Neural cell (in vitro differentiated cells): ENCODE measurements around the gene GNB1. TPM values are rescaled to one million over a fixed set of nuclear protein-coding genes. Genes with fewer than 3 reads are reported as not detected.

Experiments
- H2AFZ ChIP-seq: fragments of 200-600, 300-800 bp; sonication (generic), shearing (Covaris generic); 2 replicates; pipeline ENCODE4 v1.6.0; 2014; ENCODE audit warnings: low read depth, mild to moderate bottlenecking, antibody characterized with exemption, low read length, moderate library complexity
- H3F3A ChIP-seq: fragments of 200-600 bp; shearing (Covaris generic); 2 replicates; pipeline ENCODE4 v1.6.1; 2016; ENCODE audit warnings: mild to moderate bottlenecking, moderate library complexity, mixed read lengths, antibody characterized with exemption, low read length; ENCODE audit not compliant: insufficient read depth, poor library complexity, severe bottlenecking
- H3K27ac ChIP-seq: fragments of 200-600, 300-800 bp; sonication (generic), shearing (Covaris generic); 2 replicates; pipeline ENCODE4 v1.5.1; 2014; ENCODE audit warnings: mild to moderate bottlenecking, low read length, moderate library complexity
- H3K27me3 ChIP-seq: fragments of 300-800, 200-600 bp; sonication (generic), shearing (Covaris generic); 2 replicates; pipeline ENCODE4 v1.6.0; 2014; ENCODE audit warnings: mild to moderate bottlenecking, low read depth, low read length, moderate library complexity; ENCODE audit not compliant: insufficient read depth
- H3K36me3 ChIP-seq: fragments of 300-800, 200-600 bp; sonication (generic), shearing (Covaris generic); 2 replicates; pipeline ENCODE4 v1.5.1; 2014; ENCODE audit warnings: mild to moderate bottlenecking, antibody characterized with exemption, low read length, moderate library complexity; ENCODE audit not compliant: insufficient read depth
- H3K4me2 ChIP-seq: fragments of 300-800, 200-600 bp; sonication (generic), shearing (Covaris generic); 2 replicates; pipeline ENCODE4 v1.6.0; 2014; ENCODE audit warnings: mild to moderate bottlenecking, low read length
- H3K4me3 ChIP-seq: fragments of 300-800, 200-600 bp; sonication (generic), shearing (Covaris generic); 2 replicates; pipeline ENCODE4 v1.5.1; 2014; ENCODE audit warnings: mild to moderate bottlenecking, low read length, moderate library complexity
- H3K79me2 ChIP-seq: fragments of 200-600 bp; shearing (Covaris generic); replicated peaks from 2 replicates; pipeline ENCODE4 v1.6.0; 2014; ENCODE audit warnings: mild to moderate bottlenecking, low read length, moderate library complexity; ENCODE audit not compliant: insufficient read depth
- H3K9ac ChIP-seq: fragments of 300-800, 200-600 bp; sonication (generic), shearing (Covaris generic); 2 replicates; pipeline ENCODE4 v1.6.1; 2016; ENCODE audit warnings: mild to moderate bottlenecking, low read length, mixed read lengths
- H3K9me2 ChIP-seq: fragments of 200-600 bp; shearing (Covaris generic); 2 replicates; pipeline ENCODE4 v1.6.1; 2016; ENCODE audit warnings: mild to moderate bottlenecking, low read length, mixed read lengths; ENCODE audit not compliant: insufficient read depth
- H3K9me3 ChIP-seq: fragments of 200-600, 300-800 bp; sonication (generic), shearing (Covaris generic); 2 replicates; pipeline ENCODE4 v1.6.1; 2016; ENCODE audit warnings: mild to moderate bottlenecking, mixed run types, low read length, moderate library complexity, mixed read lengths
- H4K20me1 ChIP-seq: fragments of 200-600 bp; shearing (Covaris generic); 2 replicates; pipeline ENCODE4 v1.6.1; 2016; ENCODE audit warnings: mild to moderate bottlenecking, mixed run types; ENCODE audit not compliant: insufficient read depth
- CTCF ChIP-seq: fragments of 450-650 bp; IDR thresholded peaks from 2 replicates; pipeline ENCODE4 v1.5.1; 2014; ENCODE audit warnings: antibody characterized with exemption, mild to moderate bottlenecking, moderate library complexity; ENCODE audit not compliant: poor library complexity, severe bottlenecking
- EP300 ChIP-seq: fragments of 450-650 bp; conservative IDR thresholded peaks from 2 replicates; pipeline ENCODE4 v1.6.1; 2014; ENCODE audit warnings: antibody characterized with exemption, mild to moderate bottlenecking, moderate library complexity; ENCODE audit not compliant: poor library complexity, severe bottlenecking
- EZH2 ChIP-seq: fragments of 200-600, 300-800 bp; shearing (Covaris generic), sonication (generic); IDR thresholded peaks from 2 replicates; pipeline ENCODE4 v1.6.1; 2014; ENCODE audit warnings: antibody characterized with exemption, low read length, borderline replicate concordance, mild to moderate bottlenecking; ENCODE audit not compliant: insufficient read depth, poor library complexity, severe bottlenecking
- MXI1 ChIP-seq: fragments of 450-650 bp; conservative IDR thresholded peaks from 2 replicates; pipeline ENCODE4 v1.6.1; 2014; ENCODE audit warnings: antibody characterized with exemption, mild to moderate bottlenecking; ENCODE audit not compliant: poor library complexity, severe bottlenecking
- POLR2AphosphoS5 ChIP-seq: IDR thresholded peaks from 2 replicates; pipeline ENCODE4 v1.6.1; 2012
- RAD21 ChIP-seq: fragments of 450-650 bp; conservative IDR thresholded peaks from 2 replicates; pipeline ENCODE4 v1.6.1; 2014; ENCODE audit warnings: antibody characterized with exemption, mild to moderate bottlenecking, moderate library complexity
- REST ChIP-seq: IDR thresholded peaks from 2 replicates; pipeline ENCODE4 v1.6.1; 2012; ENCODE audit warnings: borderline replicate concordance
- SMC3 ChIP-seq: fragments of 450-650 bp; conservative IDR thresholded peaks from 2 replicates; pipeline ENCODE4 v1.6.1; 2014; ENCODE audit warnings: antibody characterized with exemption, mild to moderate bottlenecking, moderate library complexity; ENCODE audit not compliant: poor library complexity
- TAF1 ChIP-seq: IDR thresholded peaks from 2 replicates; pipeline ENCODE4 v1.6.1; 2012; ENCODE audit warnings: low read depth
- polyA plus RNA-seq: library from polyadenylated mRNA; depleted of rRNA; stranded (reverse); fragments of >200 nt; gene quantifications from 2 replicates; pipeline ENCODE4 v1.2.3, GENCODE V29; 2014

Gene GNB1
- polyA plus RNA-seq, 1 donor from 2014 or later: 325 TPM

GRCh38 chr1:1846386-1846918 lies 44.4 kb downstream of the GNB1 start:
- no peaks in the 10 kb centered on the region for H3K36me3 ChIP-seq
- no peaks in the 10 kb centered on the region for H3K27me3 ChIP-seq
- no peaks in the 10 kb centered on the region for H3F3A ChIP-seq
- TF ChIP-seq REST (no peak), EP300 (peak; percentile 15), RAD21 (no peak), TAF1 (no peak), EZH2 (no peak)
- H3K9ac ChIP-seq: no peak overlapping the region
- no peaks in the 10 kb centered on the region for H3K9me2 ChIP-seq
- peaks cover 89% of the 10 kb centered on the region for H3K79me2 ChIP-seq
- H2AFZ ChIP-seq: no peak overlapping the region
- H3K4me3 ChIP-seq: no peak overlapping the region
- no peaks in the 10 kb centered on the region for H3K9me3 ChIP-seq
- H3K27ac ChIP-seq: no peak overlapping the region
- peaks cover 19% of the 10 kb centered on the region for H4K20me1 ChIP-seq
- H3K4me2 ChIP-seq: no peak overlapping the region

- H3K4me3 ChIP-seq: no peak overlapping the region
- H3K9ac ChIP-seq: no peak overlapping the region
- H2AFZ ChIP-seq: no peak overlapping the region
- peaks cover 87% of the 10 kb centered on the region for H3K79me2 ChIP-seq
- no peaks in the 10 kb centered on the region for H3K9me2 ChIP-seq
- no peak for TF ChIP-seq TAF1
- TF ChIP-seq RAD21: no peak
- TF ChIP-seq EP300: no peak
- no peak for TF ChIP-seq EZH2
- TF ChIP-seq SMC3: no peak
- TF ChIP-seq CTCF: no peak
- no peak for TF ChIP-seq POLR2AphosphoS5
- no peak for TF ChIP-seq REST
- no peak for TF ChIP-seq MXI1
- no peaks in the 10 kb centered on the region for H3K9me3 ChIP-seq
- no peak overlapping the region for H3K27ac ChIP-seq
- no peaks in the 10 kb centered on the region for H3F3A ChIP-seq
- H3K36me3 ChIP-seq: no peaks in the 10 kb centered on the region
- H4K20me1 ChIP-seq: peaks cover 23% of the 10 kb centered on the region
- no peaks in the 10 kb centered on the region for H3K27me3 ChIP-seq
- H3K4me2 ChIP-seq: no peak overlapping the region
These were observed 48.3 kb downstream of the GNB1 start for GRCh38 chr1:1842360-1843146.
